OCI-LY7 (cell line): ENCODE data around the gene ABCA13. TPM values are rescaled to one million over a fixed set of nuclear protein-coding genes. Genes with fewer than 3 reads are reported as not detected.

Experiments used
- BruUV-seq: library from RNA; stranded (reverse); fragments of 400-500 nt; replicated peaks from 2 replicates; lab custom pipeline; 2021; lab: Mats Ljungman, UMichigan
- CTCF ChIA-PET: fragments of 300-600 bp; sonication (Branson Sonifier 250); formaldehyde crosslinking; loops from one replicate; lab custom pipeline; 2022; ENCODE audit warnings: antibody characterized with exemption; ENCODE audit not compliant: unreplicated experiment; lab: Charles Lee
- POLR2A ChIA-PET: fragments of 300-600 bp; sonication (Branson Sonifier 250); formaldehyde crosslinking; loops from one replicate; lab custom pipeline; 2022; ENCODE audit warnings: antibody characterized with exemption; lab: Charles Lee
- DNase-seq: peaks from one replicate; pipeline ENCODE4 v3.0.0-alpha.2; 2015; ENCODE audit warnings: low spot score
- H2AFZ ChIP-seq: fragments of 200-600 bp; sonication (generic), shearing (Covaris generic); 2 replicates; pipeline ENCODE4 v1.6.1; 2014; ENCODE audit warnings: mild to moderate bottlenecking, antibody characterized with exemption, low read length, moderate library complexity
- H3K27ac ChIP-seq: fragments of 200-600 bp; sonication (generic); 2 replicates; pipeline ENCODE4 v1.5.1; 2014; ENCODE audit warnings: mixed run types, low read depth, mild to moderate bottlenecking, moderate library complexity, low read length, inconsistent platforms; ENCODE audit not compliant: poor library complexity, severe bottlenecking
- H3K36me3 ChIP-seq: fragments of 200-600 bp; sonication (generic); 2 replicates; pipeline ENCODE4 v1.6.1; 2014; ENCODE audit warnings: mild to moderate bottlenecking, antibody characterized with exemption, low read length, moderate library complexity, mixed read lengths; ENCODE audit not compliant: insufficient read depth
- H3K4me1 ChIP-seq: fragments of 200-600 bp; sonication (generic); 2 replicates; pipeline ENCODE4 v1.5.1; 2014; ENCODE audit warnings: mild to moderate bottlenecking, low read length; ENCODE audit not compliant: insufficient read depth, poor library complexity, severe bottlenecking
- H3K4me2 ChIP-seq: fragments of 200-600 bp; sonication (generic); 2 replicates; pipeline ENCODE4 v1.6.1; 2014; ENCODE audit warnings: mild to moderate bottlenecking, low read length
- H3K4me3 ChIP-seq: fragments of 200-600 bp; sonication (generic); 2 replicates; pipeline ENCODE4 v1.5.1; 2014; ENCODE audit warnings: mild to moderate bottlenecking, low read depth, low read length; ENCODE audit not compliant: poor library complexity, severe bottlenecking
- H3K79me2 ChIP-seq: fragments of 200-600 bp; sonication (generic); 2 replicates; pipeline ENCODE4 v1.6.1; 2016; ENCODE audit warnings: low read depth, mild to moderate bottlenecking, low read length, moderate library complexity, mixed read lengths; ENCODE audit not compliant: insufficient read depth
- H3K9me2 ChIP-seq: fragments of 200-600 bp; sonication (generic); 2 replicates; pipeline ENCODE4 v1.6.1; 2016; ENCODE audit warnings: mild to moderate bottlenecking, low read length, mixed read lengths; ENCODE audit not compliant: insufficient read depth
- H3K9me3 ChIP-seq: fragments of 200-600 bp; sonication (generic); 2 replicates; pipeline ENCODE4 v1.6.1; 2014; ENCODE audit warnings: mild to moderate bottlenecking, mixed run types, low read length, mixed read lengths
- H4K20me1 ChIP-seq: fragments of 200-600 bp; sonication (generic); 2 replicates; pipeline ENCODE4 v1.6.1; 2014; ENCODE audit warnings: mild to moderate bottlenecking, antibody characterized with exemption, low read length, moderate library complexity, mixed read lengths; ENCODE audit not compliant: insufficient read depth
- CTCF ChIP-seq: fragments of 200-600 bp; sonication (generic); conservative IDR thresholded peaks from 2 replicates; pipeline ENCODE4 v1.5.1; 2014; ENCODE audit warnings: mild to moderate bottlenecking, antibody characterized with exemption, low read length, moderate library complexity, mixed read lengths
- EZH2phosphoT487 ChIP-seq: fragments of 200-600 bp; sonication (generic); IDR thresholded peaks from 2 replicates; pipeline ENCODE4 v1.6.1; 2018; ENCODE audit warnings: low read depth, borderline replicate concordance, mild to moderate bottlenecking, mixed run types, antibody characterized with exemption, low read length, moderate library complexity, mixed read lengths
- intact Hi-C: fragments of 100-400 bp; cut with micrococcal nuclease; formaldehyde crosslinking; loops from one replicate; pipeline ENCODE4 v1.10.0; 2022; ENCODE audit not compliant: unreplicated experiment
- total RNA-seq, 2 experiments: library from RNA; depleted of rRNA in 1 of 2; stranded (reverse); fragments of >200 nt in 1 of 2; shearing (Covaris generic) in 1 of 2; gene quantifications; 2 replicates each; pipeline ENCODE4 v1.2.3, GENCODE V29; 2014 to 2022

Gene ABCA13
- total RNA-seq, 2 experiments from 2014 or later: not detected

- Histone ChIP-seq H3K4me1 (no peaks in the 10 kb centered on the region), H3K27ac (no peak overlapping the region), H2AFZ (no peak overlapping the region), H3K79me2 (no peaks in the 10 kb centered on the region), H3K4me3 (no peak overlapping the region), H3K36me3 (no peaks in the 10 kb centered on the region), H3K9me2 (no peaks in the 10 kb centered on the region), H3K4me2 (no peak overlapping the region), H3K9me3 (no peaks in the 10 kb centered on the region), H4K20me1 (no peaks in the 10 kb centered on the region)
- CTCF ChIA-PET: no interaction called here
- TF ChIP-seq EZH2phosphoT487: no peak
- no peak for TF ChIP-seq CTCF
- intact Hi-C loops: no loop called here
- BruUV-seq: no TSS peak
- POLR2A ChIA-PET: no interaction called here
- no peak for DNase-seq
These were observed 416.2 kb downstream of the ABCA13 start for GRCh38 chr7:48587475-48587874.

- no peaks in the 10 kb centered on the region for H4K20me1 ChIP-seq
- no peaks in the 10 kb centered on the region for H3K36me3 ChIP-seq
- ChIA-PET CTCF (no interaction called here), POLR2A (no interaction called here)
- no peaks in the 10 kb centered on the region for H3K9me2 ChIP-seq
- no peak overlapping the region for H3K27ac ChIP-seq
- intact Hi-C loops: no loop called here
- H3K4me3 ChIP-seq: no peak overlapping the region
- H3K4me1 ChIP-seq: no peaks in the 10 kb centered on the region
- BruUV-seq: no TSS peak
- no peak for TF ChIP-seq EZH2phosphoT487
- no peaks in the 10 kb centered on the region for H3K9me3 ChIP-seq
- no peak for DNase-seq
- no peak overlapping the region for H2AFZ ChIP-seq
- no peaks in the 10 kb centered on the region for H3K79me2 ChIP-seq
- H3K4me2 ChIP-seq: no peak overlapping the region
These were observed 423.1 kb downstream of the ABCA13 start for GRCh38 chr7:48594349-48594748.

GRCh38 chr7:48595756-48596155 lies 424.5 kb downstream of the ABCA13 start:
- Histone ChIP-seq H3K4me3 (no peak overlapping the region), H3K4me1 (no peaks in the 10 kb centered on the region), H3K79me2 (no peaks in the 10 kb centered on the region), H3K9me3 (no peaks in the 10 kb centered on the region), H3K9me2 (no peaks in the 10 kb centered on the region), H3K4me2 (no peak overlapping the region), H3K27ac (no peak overlapping the region), H3K36me3 (no peaks in the 10 kb centered on the region), H2AFZ (no peak overlapping the region; the same call in 1 of the 2 replicates), H4K20me1 (no peaks in the 10 kb centered on the region)
- no peak for TF ChIP-seq EZH2phosphoT487
- no peak for TF ChIP-seq CTCF
- ChIA-PET CTCF (no interaction called here), POLR2A (no interaction called here)
- DNase-seq: no peak
- intact Hi-C loops: no loop called here
- BruUV-seq: no TSS peak
